ENCODE measurements around the gene BICC1.
"Not testable (repeated sequence)": the region's sequence is repeated elsewhere in the genome, so short reads cannot be mapped to it uniquely, and the experiment has no call there.

DNA sequence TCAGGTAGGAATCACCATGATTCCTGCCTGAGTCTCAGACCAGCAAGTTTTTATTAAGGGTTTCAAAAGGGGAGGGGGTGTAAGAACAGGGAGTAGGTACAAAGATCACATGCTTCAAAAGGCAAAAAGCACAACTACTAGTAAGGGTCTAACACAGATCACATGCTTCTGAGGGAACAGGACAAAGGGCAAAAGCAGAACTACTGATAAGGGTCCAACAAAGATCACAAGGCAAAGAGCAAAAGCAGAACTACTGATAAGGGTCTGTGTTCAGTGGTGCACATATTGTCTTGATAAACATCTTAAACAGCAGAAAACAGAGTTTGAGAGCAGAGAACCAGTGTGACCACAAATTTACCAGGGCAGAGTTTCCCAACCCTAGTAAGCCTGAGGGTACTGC, 84.5 kb downstream of the BICC1 start:
- TF ChIP-seq, protein P1, sequence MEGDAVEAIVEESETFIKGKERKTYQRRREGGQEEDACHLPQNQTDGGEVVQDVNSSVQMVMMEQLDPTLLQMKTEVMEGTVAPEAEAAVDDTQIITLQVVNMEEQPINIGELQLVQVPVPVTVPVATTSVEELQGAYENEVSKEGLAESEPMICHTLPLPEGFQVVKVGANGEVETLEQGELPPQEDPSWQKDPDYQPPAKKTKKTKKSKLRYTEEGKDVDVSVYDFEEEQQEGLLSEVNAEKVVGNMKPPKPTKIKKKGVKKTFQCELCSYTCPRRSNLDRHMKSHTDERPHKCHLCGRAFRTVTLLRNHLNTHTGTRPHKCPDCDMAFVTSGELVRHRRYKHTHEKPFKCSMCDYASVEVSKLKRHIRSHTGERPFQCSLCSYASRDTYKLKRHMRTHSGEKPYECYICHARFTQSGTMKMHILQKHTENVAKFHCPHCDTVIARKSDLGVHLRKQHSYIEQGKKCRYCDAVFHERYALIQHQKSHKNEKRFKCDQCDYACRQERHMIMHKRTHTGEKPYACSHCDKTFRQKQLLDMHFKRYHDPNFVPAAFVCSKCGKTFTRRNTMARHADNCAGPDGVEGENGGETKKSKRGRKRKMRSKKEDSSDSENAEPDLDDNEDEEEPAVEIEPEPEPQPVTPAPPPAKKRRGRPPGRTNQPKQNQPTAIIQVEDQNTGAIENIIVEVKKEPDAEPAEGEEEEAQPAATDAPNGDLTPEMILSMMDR (IDR thresholded peaks at IDR 0.05; ENCODE audit: low read length), result not testable (repeated sequence)
- not testable (repeated sequence) for TF ChIP-seq EZH2 (IDR thresholded peaks at IDR 0.05; ENCODE audit: borderline replicate concordance, low read length)

Data from OCI-LY1 (cell line).